Liver (tissue), 9 donors: ENCODE data around the gene SEH1L. TPM values are rescaled to one million over a fixed set of nuclear protein-coding genes. Genes with fewer than 3 reads are reported as not detected.

Experiments
- DNase-seq: peaks from one replicate; pipeline ENCODE4 v3.0.0-alpha.2; 2017; ENCODE audit warnings: low spot score
- H3K27ac ChIP-seq, 2 donors: one replicate each; pipeline ENCODE4 v1.7.0; 2013; ENCODE audit warnings: inconsistent platforms in 2 of 2, low read length in 2 of 2, control low read depth in 1 of 2, low read depth in 1 of 2, mild to moderate bottlenecking in 1 of 2
- H3K27me3 ChIP-seq, 4 donors: one replicate each; pipeline versions ENCODE4 v1.6.1 to v1.7.0; 2013; ENCODE audit warnings: low read length in 3 of 4, inconsistent platforms in 1 of 4, mild to moderate bottlenecking in 1 of 4, moderate library complexity in 1 of 4; ENCODE audit not compliant: control insufficient read depth in 4 of 4, insufficient read depth in 4 of 4
- H3K36me3 ChIP-seq, 4 donors: one replicate each; pipeline versions ENCODE4 v1.6.1 to v1.7.0; 2013; ENCODE audit warnings: low read length in 3 of 4, mild to moderate bottlenecking in 3 of 4, low read depth in 1 of 4, moderate library complexity in 1 of 4; ENCODE audit not compliant: control insufficient read depth in 4 of 4, insufficient read depth in 3 of 4
- H3K4me1 ChIP-seq, 4 donors: one replicate each; pipeline versions ENCODE4 v1.6.1 to v1.7.0; 2013; ENCODE audit warnings: low read length in 3 of 4, mild to moderate bottlenecking in 3 of 4, moderate library complexity in 1 of 4; ENCODE audit not compliant: control insufficient read depth in 4 of 4, insufficient read depth in 4 of 4
- H3K4me3 ChIP-seq, 3 donors: one replicate each; pipeline versions ENCODE4 v1.6.1 to v1.7.0; 2013; ENCODE audit warnings: low read length in 3 of 3, control low read depth in 1 of 3, low read depth in 1 of 3, mild to moderate bottlenecking in 1 of 3
- H3K9ac ChIP-seq, 2 donors: one replicate each; pipeline ENCODE4 v1.7.0; 2013; ENCODE audit warnings: low read length in 2 of 2, mild to moderate bottlenecking in 2 of 2, moderate library complexity in 2 of 2, control low read depth in 1 of 2, low read depth in 1 of 2
- H3K9me3 ChIP-seq, 4 donors: one replicate each; pipeline versions ENCODE4 v1.6.1 to v1.7.0; 2013; ENCODE audit warnings: low read length in 3 of 4; ENCODE audit not compliant: control insufficient read depth in 4 of 4
- EGR1 ChIP-seq, 2 donors: IDR thresholded peaks; 2 replicates each; pipeline ENCODE4 v1.6.1; 2016 to 2018; ENCODE audit warnings: antibody characterized with exemption in 2 of 2, low read depth in 2 of 2
- FOXA1 ChIP-seq: IDR thresholded peaks from 2 replicates; pipeline ENCODE4 v1.6.1; 2016; ENCODE audit warnings: antibody characterized with exemption
- FOXA2 ChIP-seq: IDR thresholded peaks from 2 replicates; pipeline ENCODE4 v1.6.1; 2016; ENCODE audit warnings: antibody characterized with exemption
- GABPA ChIP-seq, 2 donors: IDR thresholded peaks in 1 of 2; conservative IDR thresholded peaks in 1 of 2; 2 replicates each; pipeline ENCODE4 v1.6.1; 2016; ENCODE audit warnings: antibody characterized with exemption in 2 of 2, mild to moderate bottlenecking in 1 of 2, moderate library complexity in 1 of 2
- HNF4A ChIP-seq, 2 donors: conservative IDR thresholded peaks; 2 replicates each; pipeline ENCODE4 v1.6.1; 2016; ENCODE audit warnings: antibody characterized with exemption in 2 of 2, mild to moderate bottlenecking in 2 of 2
- HNF4G ChIP-seq: IDR thresholded peaks from 2 replicates; pipeline ENCODE4 v1.6.1; 2016; ENCODE audit warnings: antibody characterized with exemption
- JUND ChIP-seq, 2 donors: IDR thresholded peaks; 2 replicates each; pipeline ENCODE4 v1.6.1; 2016; ENCODE audit warnings: antibody characterized with exemption in 2 of 2
- NR2F2 ChIP-seq: IDR thresholded peaks from 2 replicates; pipeline ENCODE4 v1.6.1; 2016; ENCODE audit warnings: antibody characterized with exemption
- RAD21 ChIP-seq, 2 donors: IDR thresholded peaks; 2 replicates each; pipeline ENCODE4 v1.6.1; 2016; ENCODE audit warnings: antibody characterized with exemption in 2 of 2, mild to moderate bottlenecking in 2 of 2
- RXRA ChIP-seq, 2 donors: IDR thresholded peaks; 2 replicates each; pipeline ENCODE4 v1.6.1; 2017 to 2018; ENCODE audit warnings: antibody characterized with exemption in 2 of 2, mild to moderate bottlenecking in 1 of 2
- SP1 ChIP-seq: IDR thresholded peaks from 2 replicates; pipeline ENCODE4 v1.6.1; 2018; ENCODE audit warnings: antibody characterized with exemption, mild to moderate bottlenecking
- TAF1 ChIP-seq: conservative IDR thresholded peaks from 2 replicates; pipeline ENCODE4 v1.6.1; 2016; ENCODE audit warnings: antibody characterized with exemption, mild to moderate bottlenecking
- YY1 ChIP-seq: IDR thresholded peaks from 2 replicates; pipeline ENCODE4 v1.6.1; 2016; ENCODE audit warnings: antibody characterized with exemption, mild to moderate bottlenecking
- WGBS: extraction: QIAGEN DNeasy Blood & Tissue Kit; methylation state at CpG from one replicate; pipeline ENCODE4 v1.1.7; 2013; 5-methylcytosine and 5-hydroxymethylcytosine counted together
- polyA plus RNA-seq, 2 donors: library from polyadenylated mRNA; stranded (reverse) in 1 of 2; unstranded in 1 of 2; fragments of 200-250 nt in 1 of 2; fragments of >200 nt in 1 of 2; fragmentation: Nextera tagmentation in 1 of 2; extraction: Ambion mirVana in 1 of 2; gene quantifications; one replicate each; pipeline versions ENCODE4 v1.2.1 to v1.2.3, GENCODE V29; 2013 to 2015
- total RNA-seq, 2 donors: library from RNA; depleted of rRNA; stranded (reverse); fragments of >200 nt; gene quantifications; one replicate each; pipeline ENCODE4 v1.2.3, GENCODE V29; 2014
- TF ChIP-seq, protein P1 (sequence below): fragments of 150-350 bp; IDR thresholded peaks from 2 replicates; pipeline ENCODE4 v1.5.1; 2017; ENCODE audit warnings: improper control_type of control experiment, low read depth, low read length; ENCODE audit not compliant: missing input control
- TF ChIP-seq, protein P2 (sequence below): IDR thresholded peaks from 2 replicates; pipeline ENCODE4 v1.6.1; 2016; ENCODE audit warnings: antibody characterized with exemption
- TF ChIP-seq, protein P3 (sequence below): IDR thresholded peaks from 2 replicates; pipeline ENCODE4 v1.6.1; 2016; ENCODE audit warnings: antibody characterized with exemption
- TF ChIP-seq, protein P4 (sequence below): IDR thresholded peaks from 2 replicates; pipeline ENCODE4 v1.6.1; 2016; ENCODE audit warnings: antibody characterized with exemption, mild to moderate bottlenecking
- donor health status: healthy.
- donor health status: healthy.
- donor health status: healthy.
- donor health status: healthy.
- donor health status: healthy.

Gene SEH1L
- total and polyA plus RNA-seq, 4 donors: 12.2 to 28.5 (median 16.8) TPM

DNA sequence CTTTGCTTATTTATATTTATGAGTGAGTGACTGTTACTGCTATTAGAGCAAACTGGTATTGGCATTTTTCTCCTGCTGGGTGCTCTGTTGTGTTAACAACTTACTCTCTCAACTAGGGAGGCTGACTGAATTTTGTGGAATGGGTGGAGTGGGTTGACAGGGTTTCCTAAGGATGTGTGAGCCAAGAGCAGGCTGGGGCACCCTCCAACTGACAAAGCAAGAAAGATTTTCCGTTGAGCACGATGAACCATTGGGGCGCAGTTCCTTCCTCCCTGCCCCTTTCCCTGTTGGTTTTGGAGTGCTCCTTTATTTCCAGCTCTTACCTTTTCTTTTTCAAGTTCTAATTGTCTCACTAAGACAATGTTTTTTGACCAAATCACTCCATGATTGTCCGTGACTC, 20.3 kb downstream of the SEH1L start:
- H3K9ac ChIP-seq: no peak overlapping the region
- H3K27me3 ChIP-seq: no peaks in the 10 kb centered on the region
- DNase-seq: no peak
- TF ChIP-seq, protein P1, sequence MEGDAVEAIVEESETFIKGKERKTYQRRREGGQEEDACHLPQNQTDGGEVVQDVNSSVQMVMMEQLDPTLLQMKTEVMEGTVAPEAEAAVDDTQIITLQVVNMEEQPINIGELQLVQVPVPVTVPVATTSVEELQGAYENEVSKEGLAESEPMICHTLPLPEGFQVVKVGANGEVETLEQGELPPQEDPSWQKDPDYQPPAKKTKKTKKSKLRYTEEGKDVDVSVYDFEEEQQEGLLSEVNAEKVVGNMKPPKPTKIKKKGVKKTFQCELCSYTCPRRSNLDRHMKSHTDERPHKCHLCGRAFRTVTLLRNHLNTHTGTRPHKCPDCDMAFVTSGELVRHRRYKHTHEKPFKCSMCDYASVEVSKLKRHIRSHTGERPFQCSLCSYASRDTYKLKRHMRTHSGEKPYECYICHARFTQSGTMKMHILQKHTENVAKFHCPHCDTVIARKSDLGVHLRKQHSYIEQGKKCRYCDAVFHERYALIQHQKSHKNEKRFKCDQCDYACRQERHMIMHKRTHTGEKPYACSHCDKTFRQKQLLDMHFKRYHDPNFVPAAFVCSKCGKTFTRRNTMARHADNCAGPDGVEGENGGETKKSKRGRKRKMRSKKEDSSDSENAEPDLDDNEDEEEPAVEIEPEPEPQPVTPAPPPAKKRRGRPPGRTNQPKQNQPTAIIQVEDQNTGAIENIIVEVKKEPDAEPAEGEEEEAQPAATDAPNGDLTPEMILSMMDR: no peak
- TF ChIP-seq TAF1 (no peak), FOXA1 (no peak), HNF4G (no peak), GABPA (IDR thresholded peaks at IDR 0.05 in 1 of 2, conservative IDR thresholded peaks at IDR 0.05 in 1 of 2) (no peak), JUND (IDR thresholded peaks at IDR 0.05) (no peak), NR2F2 (no peak), SP1 (no peak)
- TF ChIP-seq, protein P2, sequence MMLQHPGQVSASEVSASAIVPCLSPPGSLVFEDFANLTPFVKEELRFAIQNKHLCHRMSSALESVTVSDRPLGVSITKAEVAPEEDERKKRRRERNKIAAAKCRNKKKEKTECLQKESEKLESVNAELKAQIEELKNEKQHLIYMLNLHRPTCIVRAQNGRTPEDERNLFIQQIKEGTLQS: no peak
- no peak overlapping the region for H3K27ac ChIP-seq
- no peaks in the 10 kb centered on the region for H3K4me1 ChIP-seq
- 85% methylated on average over 4 of the region's 4 CpGs for WGBS
- H3K4me3 ChIP-seq: no peak overlapping the region
- H3K36me3 ChIP-seq: peaks cover 6 to 43% (median 24%) of the 10 kb centered on the region in 4 donors
- H3K9me3 ChIP-seq: no peaks in the 10 kb centered on the region

DNA sequence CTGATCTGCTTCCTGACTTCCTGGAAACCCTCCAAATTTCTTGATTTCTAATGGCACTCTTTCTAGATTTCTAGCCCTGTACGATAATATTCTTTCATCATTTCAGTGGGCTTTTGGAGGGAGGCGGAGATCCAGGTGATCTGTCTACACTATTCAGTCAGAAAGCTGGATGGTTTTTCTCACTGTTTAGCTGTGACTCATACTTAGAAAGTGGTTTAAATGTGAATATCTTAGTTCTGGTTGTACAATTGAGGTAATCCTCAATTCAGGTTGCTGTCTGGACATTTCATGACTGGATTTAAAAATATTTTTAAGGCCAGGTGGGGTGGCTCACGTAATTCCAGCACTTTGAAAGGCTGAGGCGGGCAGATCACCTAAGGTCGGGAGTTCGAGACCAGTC, 20.8 kb downstream of the SEH1L start:
- TF ChIP-seq, protein P1: no peak
- no peak for TF ChIP-seq EGR1 (IDR thresholded peaks at IDR 0.05; ENCODE audit: low read depth in 2 of 2)
- TF ChIP-seq, protein P3, sequence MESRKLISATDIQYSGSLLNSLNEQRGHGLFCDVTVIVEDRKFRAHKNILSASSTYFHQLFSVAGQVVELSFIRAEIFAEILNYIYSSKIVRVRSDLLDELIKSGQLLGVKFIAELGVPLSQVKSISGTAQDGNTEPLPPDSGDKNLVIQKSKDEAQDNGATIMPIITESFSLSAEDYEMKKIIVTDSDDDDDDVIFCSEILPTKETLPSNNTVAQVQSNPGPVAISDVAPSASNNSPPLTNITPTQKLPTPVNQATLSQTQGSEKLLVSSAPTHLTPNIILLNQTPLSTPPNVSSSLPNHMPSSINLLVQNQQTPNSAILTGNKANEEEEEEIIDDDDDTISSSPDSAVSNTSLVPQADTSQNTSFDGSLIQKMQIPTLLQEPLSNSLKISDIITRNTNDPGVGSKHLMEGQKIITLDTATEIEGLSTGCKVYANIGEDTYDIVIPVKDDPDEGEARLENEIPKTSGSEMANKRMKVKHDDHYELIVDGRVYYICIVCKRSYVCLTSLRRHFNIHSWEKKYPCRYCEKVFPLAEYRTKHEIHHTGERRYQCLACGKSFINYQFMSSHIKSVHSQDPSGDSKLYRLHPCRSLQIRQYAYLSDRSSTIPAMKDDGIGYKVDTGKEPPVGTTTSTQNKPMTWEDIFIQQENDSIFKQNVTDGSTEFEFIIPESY: no peak
- no peak for TF ChIP-seq RXRA (IDR thresholded peaks at IDR 0.05)
- no peak for TF ChIP-seq JUND (IDR thresholded peaks at IDR 0.05)
- TF ChIP-seq NR2F2: no peak
- no peak for TF ChIP-seq FOXA2
- TF ChIP-seq HNF4A (conservative IDR thresholded peaks at IDR 0.05): no peak
- TF ChIP-seq, protein P4, sequence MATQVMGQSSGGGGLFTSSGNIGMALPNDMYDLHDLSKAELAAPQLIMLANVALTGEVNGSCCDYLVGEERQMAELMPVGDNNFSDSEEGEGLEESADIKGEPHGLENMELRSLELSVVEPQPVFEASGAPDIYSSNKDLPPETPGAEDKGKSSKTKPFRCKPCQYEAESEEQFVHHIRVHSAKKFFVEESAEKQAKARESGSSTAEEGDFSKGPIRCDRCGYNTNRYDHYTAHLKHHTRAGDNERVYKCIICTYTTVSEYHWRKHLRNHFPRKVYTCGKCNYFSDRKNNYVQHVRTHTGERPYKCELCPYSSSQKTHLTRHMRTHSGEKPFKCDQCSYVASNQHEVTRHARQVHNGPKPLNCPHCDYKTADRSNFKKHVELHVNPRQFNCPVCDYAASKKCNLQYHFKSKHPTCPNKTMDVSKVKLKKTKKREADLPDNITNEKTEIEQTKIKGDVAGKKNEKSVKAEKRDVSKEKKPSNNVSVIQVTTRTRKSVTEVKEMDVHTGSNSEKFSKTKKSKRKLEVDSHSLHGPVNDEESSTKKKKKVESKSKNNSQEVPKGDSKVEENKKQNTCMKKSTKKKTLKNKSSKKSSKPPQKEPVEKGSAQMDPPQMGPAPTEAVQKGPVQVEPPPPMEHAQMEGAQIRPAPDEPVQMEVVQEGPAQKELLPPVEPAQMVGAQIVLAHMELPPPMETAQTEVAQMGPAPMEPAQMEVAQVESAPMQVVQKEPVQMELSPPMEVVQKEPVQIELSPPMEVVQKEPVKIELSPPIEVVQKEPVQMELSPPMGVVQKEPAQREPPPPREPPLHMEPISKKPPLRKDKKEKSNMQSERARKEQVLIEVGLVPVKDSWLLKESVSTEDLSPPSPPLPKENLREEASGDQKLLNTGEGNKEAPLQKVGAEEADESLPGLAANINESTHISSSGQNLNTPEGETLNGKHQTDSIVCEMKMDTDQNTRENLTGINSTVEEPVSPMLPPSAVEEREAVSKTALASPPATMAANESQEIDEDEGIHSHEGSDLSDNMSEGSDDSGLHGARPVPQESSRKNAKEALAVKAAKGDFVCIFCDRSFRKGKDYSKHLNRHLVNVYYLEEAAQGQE: no peak
- TF ChIP-seq, protein P2: no peak
- TF ChIP-seq HNF4G: no peak
- no peak for TF ChIP-seq RAD21 (IDR thresholded peaks at IDR 0.05)
- TF ChIP-seq GABPA (IDR thresholded peaks at IDR 0.05 in 1 of 2, conservative IDR thresholded peaks at IDR 0.05 in 1 of 2): no peak
- no peak for TF ChIP-seq YY1
- no peak for TF ChIP-seq TAF1
- no peak for TF ChIP-seq SP1
- Histone ChIP-seq H3K27ac (no peak overlapping the region), H3K36me3 (peaks cover 6 to 40% (median 19%) of the 10 kb centered on the region in 4 donors), H3K27me3 (no peaks in the 10 kb centered on the region), H3K4me3 (no peak overlapping the region), H3K9me3 (no peaks in the 10 kb centered on the region), H3K9ac (no peak overlapping the region), H3K4me1 (no peaks in the 10 kb centered on the region)
- DNase-seq: no peak
- WGBS: 97% methylated on average over 6 of the region's 6 CpGs
